T-helper 2 cell treated with Interferon-gamma antibody and Interleukin-4, amounts not matched to agents 5 μg/mL and 100 μg/mL, for 36 hours (primary cell): ENCODE measurements around the gene H2BW2.
"Not testable (repeated sequence)": the region's sequence is repeated elsewhere in the genome, so short reads cannot be mapped to it uniquely, and the experiment has no call there.

ENCODE experiments used
- DNase-seq: peaks from one replicate; pipeline ENCODE4 v3.0.0; 2021; ENCODE audit warnings: low spot score
- H3K27ac Mint-ChIP-seq: one replicate; pipeline ENCODE4 v1.8.0; 2021; ENCODE audit warnings: mild to moderate bottlenecking, mixed read lengths
- H3K27me3 Mint-ChIP-seq: one replicate; pipeline ENCODE4 v1.8.0; 2021; ENCODE audit warnings: low read depth, mixed read lengths
- H3K36me3 Mint-ChIP-seq: one replicate; pipeline ENCODE4 v1.8.0; 2021; ENCODE audit warnings: low read depth, mixed read lengths
- H3K4me1 Mint-ChIP-seq: one replicate; pipeline ENCODE4 v1.8.0; 2021; ENCODE audit warnings: low read depth, mixed read lengths
- H3K4me3 Mint-ChIP-seq: one replicate; pipeline ENCODE4 v1.8.0; 2022; ENCODE audit warnings: mild to moderate bottlenecking, moderate library complexity, mixed read lengths
- H3K9me3 Mint-ChIP-seq: one replicate; pipeline ENCODE4 v1.8.0; 2021; ENCODE audit warnings: mixed read lengths

Gene H2BW2

GRCh38 chrX:104039689-104040505 lies at the start of gene H2BW2:
H2BW2 (plus strand) TSS chrX:104039956; CDS start chrX:104039995, 39 bp downstream.
- DNase-seq = no peak
- Mint-ChIP-seq H3K27me3 (no peaks in the 10 kb centered on the region), H3K27ac (no peak within 1 kb of the TSS), H3K4me3 (no peak within 1 kb of the TSS), H3K36me3 (no peaks in the 10 kb centered on the region), H3K4me1 (no peaks in the 10 kb centered on the region), H3K9me3 (no peaks in the 10 kb centered on the region)

GRCh38 chrX:103999234-103999633 lies 40.5 kb upstream of the H2BW2 start:
- Mint-ChIP-seq H3K9me3 (no peaks in the 10 kb centered on the region), H3K27me3 (no peaks in the 10 kb centered on the region), H3K4me3 (no peak overlapping the region), H3K27ac (no peak overlapping the region), H3K4me1 (no peaks in the 10 kb centered on the region), H3K36me3 (no peaks in the 10 kb centered on the region)
- DNase-seq = no peak

GRCh38 chrX:104008831-104009230 lies 30.9 kb upstream of the H2BW2 start:
- Mint-ChIP-seq H3K4me3 (no peak overlapping the region), H3K27ac (no peak overlapping the region), H3K9me3 (no peaks in the 10 kb centered on the region), H3K36me3 (no peaks in the 10 kb centered on the region), H3K4me1 (no peaks in the 10 kb centered on the region), H3K27me3 (peaks cover 3% of the 10 kb centered on the region)
- no peak for DNase-seq

- H3K9me3 Mint-ChIP-seq = no peaks in the 10 kb centered on the region
- no peaks in the 10 kb centered on the region for H3K4me1 Mint-ChIP-seq
- DNase-seq = no peak
- no peak overlapping the region for H3K4me3 Mint-ChIP-seq
- H3K27me3 Mint-ChIP-seq = peaks cover 3% of the 10 kb centered on the region
- H3K27ac Mint-ChIP-seq = no peak overlapping the region
- H3K36me3 Mint-ChIP-seq = no peaks in the 10 kb centered on the region
Observed at GRCh38 chrX:104013158-104013557, 26.6 kb upstream of the H2BW2 start.

GRCh38 chrX:104013606-104014005 lies 26.1 kb upstream of the H2BW2 start, which contains the start of gene H2BW1:
H2BW1 (minus strand) TSS chrX:104013708; CDS start chrX:104013576, 132 bp downstream.
- Mint-ChIP-seq H3K9me3 (no peaks in the 10 kb centered on the region), H3K36me3 (no peaks in the 10 kb centered on the region), H3K27ac (no peak within 1 kb of the TSS), H3K27me3 (peaks cover 3% of the 10 kb centered on the region), H3K4me3 (no peak within 1 kb of the TSS), H3K4me1 (no peaks in the 10 kb centered on the region)
- no peak for DNase-seq

- not testable (repeated sequence) for H3K27me3 Mint-ChIP-seq, H3K9me3 Mint-ChIP-seq, H3K4me3 Mint-ChIP-seq, H3K36me3 Mint-ChIP-seq, H3K4me1 Mint-ChIP-seq, DNase-seq, H3K27ac Mint-ChIP-seq
Observed at GRCh38 chrX:104015576-104015975, 24.2 kb upstream of the H2BW2 start.

GRCh38 chrX:104018126-104018525 lies 21.6 kb upstream of the H2BW2 start:
- no peak overlapping the region for H3K4me3 Mint-ChIP-seq
- no peaks in the 10 kb centered on the region for H3K27me3 Mint-ChIP-seq
- DNase-seq = no peak
- no peaks in the 10 kb centered on the region for H3K36me3 Mint-ChIP-seq
- no peaks in the 10 kb centered on the region for H3K9me3 Mint-ChIP-seq
- H3K4me1 Mint-ChIP-seq = no peaks in the 10 kb centered on the region
- no peak overlapping the region for H3K27ac Mint-ChIP-seq

- H3K4me3 Mint-ChIP-seq = no peak overlapping the region
- H3K4me1 Mint-ChIP-seq = no peaks in the 10 kb centered on the region
- H3K27ac Mint-ChIP-seq = no peak overlapping the region
- no peak for DNase-seq
- no peaks in the 10 kb centered on the region for H3K27me3 Mint-ChIP-seq
- no peaks in the 10 kb centered on the region for H3K36me3 Mint-ChIP-seq
- H3K9me3 Mint-ChIP-seq = no peaks in the 10 kb centered on the region
Observed at GRCh38 chrX:104041003-104041402, 1.2 kb downstream of the H2BW2 start.

GRCh38 chrX:104045642-104046041 lies 5.9 kb downstream of the H2BW2 start:
- Mint-ChIP-seq H3K27ac (no peak overlapping the region), H3K9me3 (no peaks in the 10 kb centered on the region), H3K4me1 (no peaks in the 10 kb centered on the region), H3K27me3 (no peaks in the 10 kb centered on the region), H3K4me3 (no peak overlapping the region), H3K36me3 (no peaks in the 10 kb centered on the region)
- no peak for DNase-seq

- DNase-seq = no peak
- Mint-ChIP-seq H3K9me3 (no peaks in the 10 kb centered on the region), H3K27me3 (no peaks in the 10 kb centered on the region), H3K27ac (no peak overlapping the region), H3K36me3 (no peaks in the 10 kb centered on the region), H3K4me3 (no peak overlapping the region), H3K4me1 (no peaks in the 10 kb centered on the region)
Observed at GRCh38 chrX:104047171-104047570, 7.4 kb downstream of the H2BW2 start.

GRCh38 chrX:104054956-104055355 lies 15.2 kb downstream of the H2BW2 start:
- not testable (repeated sequence) for H3K4me1 Mint-ChIP-seq, DNase-seq, H3K4me3 Mint-ChIP-seq, H3K27ac Mint-ChIP-seq, H3K27me3 Mint-ChIP-seq, H3K9me3 Mint-ChIP-seq, H3K36me3 Mint-ChIP-seq

- not testable (repeated sequence) for H3K27ac Mint-ChIP-seq, H3K27me3 Mint-ChIP-seq, DNase-seq, H3K36me3 Mint-ChIP-seq, H3K4me1 Mint-ChIP-seq, H3K4me3 Mint-ChIP-seq, H3K9me3 Mint-ChIP-seq
Observed at GRCh38 chrX:104062636-104063035, 22.9 kb downstream of the H2BW2 start.

GRCh38 chrX:104075778-104076445 lies 36.2 kb downstream of the H2BW2 start, which contains the start of gene TMSB15C:
TMSB15C (minus strand) TSS chrX:104076236.
- not testable (repeated sequence) for H3K27me3 Mint-ChIP-seq, H3K36me3 Mint-ChIP-seq, H3K9me3 Mint-ChIP-seq, H3K4me1 Mint-ChIP-seq, H3K27ac Mint-ChIP-seq, DNase-seq, H3K4me3 Mint-ChIP-seq

GRCh38 chrX:104077854-104078253 lies 38.1 kb downstream of the H2BW2 start:
- not testable (repeated sequence) for H3K27me3 Mint-ChIP-seq, H3K4me1 Mint-ChIP-seq, H3K36me3 Mint-ChIP-seq, DNase-seq, H3K4me3 Mint-ChIP-seq, H3K27ac Mint-ChIP-seq, H3K9me3 Mint-ChIP-seq
